ENCODE data around the gene HDAC1.

DNA sequence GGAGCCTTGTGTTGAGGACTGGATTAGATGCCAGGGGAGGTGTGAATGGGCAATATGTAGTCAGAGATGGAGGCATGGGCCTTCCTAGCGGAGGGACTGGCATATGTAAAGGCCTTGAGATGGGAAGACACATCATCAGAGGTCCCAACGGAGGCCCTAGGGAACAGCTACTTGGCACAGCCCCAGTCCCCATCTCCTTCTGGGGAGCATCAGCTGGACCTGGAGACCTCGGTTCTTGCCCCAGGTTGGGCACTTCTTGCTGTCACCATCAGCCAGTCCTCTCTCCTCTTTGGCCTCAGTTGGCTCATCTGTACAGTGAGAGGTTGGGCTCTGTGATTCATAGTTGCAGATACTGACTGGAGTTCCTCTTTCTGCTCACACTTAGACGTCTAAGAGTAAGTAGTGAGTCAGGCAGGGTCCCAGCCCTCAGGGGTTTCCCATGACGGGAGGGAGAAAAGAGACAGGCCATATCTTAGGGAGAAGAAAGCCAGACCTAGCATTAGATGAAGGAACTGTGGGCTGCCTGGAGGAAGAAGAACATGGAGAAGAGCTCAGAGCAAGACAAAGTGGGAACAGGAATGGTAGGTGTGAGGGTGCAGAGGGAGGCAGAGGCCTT lies 47.6 kb downstream of the HDAC1 start:
- no peak for TF ChIP-seq CTCF (IDR thresholded peaks at IDR 0.05)
- no peak for TF ChIP-seq ZFX (IDR thresholded peaks at IDR 0.05; ENCODE audit: borderline replicate concordance)
